GM19239 (cell line): ENCODE results near the gene NTPCR.
A peak's percentile ranks its signal among the peaks of the same experiment; 100 is the strongest.
"Not testable (repeated sequence)": the region's sequence is repeated elsewhere in the genome, so short reads cannot be mapped to it uniquely, and the experiment has no call there.

Experiments used
- DNase-seq: peaks from one replicate; pipeline ENCODE4 v3.0.0; 2011; ENCODE audit warnings: low spot score; ENCODE audit not compliant: insufficient read length
- FAIRE-seq: peaks from 2 replicates; lab custom pipeline; 2011; peaks lifted over from hg19 to GRCh38; lab: Jason Lieb, UNC

NTPCR gene

DNA sequence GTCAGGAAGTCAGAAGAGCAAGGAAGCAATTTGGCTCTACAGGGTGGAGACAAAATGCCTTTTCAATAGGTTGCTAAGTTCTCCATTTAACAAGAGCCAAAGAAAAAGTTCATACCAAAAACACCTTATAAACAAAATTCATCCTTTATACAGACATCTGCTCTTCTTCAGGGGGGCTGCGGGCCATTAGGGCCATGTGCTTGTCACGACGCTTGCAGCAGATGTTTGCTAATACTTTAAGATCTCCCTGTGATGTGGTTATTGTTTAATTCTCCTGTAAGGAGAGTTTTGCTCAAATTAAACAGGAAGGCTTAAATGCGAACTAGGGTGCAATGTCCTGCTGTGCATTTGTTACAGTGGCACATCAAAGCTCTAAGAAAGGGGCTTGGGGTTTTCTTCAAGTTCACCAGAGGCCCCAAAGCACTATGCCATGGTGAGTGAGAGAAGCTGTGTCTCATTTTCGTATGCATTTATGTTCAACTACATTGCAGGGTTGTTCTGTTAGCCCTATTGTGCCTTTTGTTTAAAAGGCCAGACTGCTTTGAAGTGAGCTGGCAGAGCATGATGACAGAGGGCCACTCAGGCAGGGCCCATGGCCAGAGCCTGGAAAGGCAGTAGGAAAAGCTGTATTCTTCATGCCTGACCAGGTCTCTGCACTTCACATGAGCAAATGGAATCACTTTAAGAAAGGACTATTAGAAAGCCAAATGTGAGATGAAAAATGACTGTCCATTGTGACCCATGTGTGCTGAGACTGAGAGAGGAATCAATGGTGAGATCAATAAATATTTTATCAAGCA is 24.8 kb upstream of the NTPCR start:
- DNase-seq (no peak), FAIRE-seq (no peak)

DNA sequence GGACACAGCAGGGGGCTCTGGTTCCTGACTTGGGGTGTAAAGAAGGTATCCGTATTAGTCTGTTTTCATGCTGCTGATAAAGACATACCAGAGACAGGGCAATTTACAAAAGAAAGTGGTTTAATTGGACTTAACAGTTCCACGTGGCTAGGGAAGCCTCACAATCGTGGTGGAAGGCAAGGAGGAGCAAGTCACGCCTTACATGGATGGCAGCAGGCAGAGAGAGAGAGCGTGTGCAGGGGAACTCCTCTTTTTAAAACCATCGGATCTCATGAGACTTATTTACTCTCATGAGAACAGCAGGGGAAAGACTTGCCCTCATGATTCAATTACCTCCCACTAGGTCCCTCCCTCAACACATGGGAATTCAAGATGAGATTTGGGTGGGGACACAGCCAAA is 23.2 kb upstream of the NTPCR start:
- not testable (repeated sequence) for FAIRE-seq, DNase-seq

DNA sequence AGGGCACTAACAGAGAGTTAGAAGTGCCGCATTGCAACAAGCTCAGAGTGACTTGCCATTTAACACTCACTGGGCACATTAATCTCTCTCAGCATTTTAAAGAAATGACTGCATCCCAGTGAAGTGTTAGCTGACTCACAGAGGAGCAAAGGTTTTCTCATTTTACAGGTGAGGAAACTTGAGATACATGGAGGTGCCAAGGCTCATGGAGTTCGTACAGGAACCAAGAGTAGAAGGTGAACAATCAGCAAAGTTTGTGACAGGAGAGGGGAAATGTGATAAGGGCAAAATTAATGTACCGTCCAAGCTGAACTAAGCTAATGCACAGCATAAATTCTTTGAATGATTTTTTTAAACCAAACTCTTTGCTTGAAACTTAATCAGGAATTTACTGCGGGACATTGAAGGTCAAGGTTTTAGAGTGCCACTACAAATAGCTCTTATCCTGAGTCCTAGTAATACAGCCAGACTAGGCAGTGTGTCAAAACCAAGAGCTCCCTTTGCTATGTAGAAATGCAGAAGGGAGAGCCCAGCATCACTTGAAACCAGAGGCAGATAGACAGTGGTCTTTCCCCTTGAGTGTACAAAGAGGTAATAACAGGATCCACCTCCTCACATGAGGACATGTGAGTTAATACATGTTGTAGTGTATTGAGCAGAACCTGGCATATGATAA is 22.4 kb upstream of the NTPCR start:
- FAIRE-seq (no peak), DNase-seq (no peak)

DNA sequence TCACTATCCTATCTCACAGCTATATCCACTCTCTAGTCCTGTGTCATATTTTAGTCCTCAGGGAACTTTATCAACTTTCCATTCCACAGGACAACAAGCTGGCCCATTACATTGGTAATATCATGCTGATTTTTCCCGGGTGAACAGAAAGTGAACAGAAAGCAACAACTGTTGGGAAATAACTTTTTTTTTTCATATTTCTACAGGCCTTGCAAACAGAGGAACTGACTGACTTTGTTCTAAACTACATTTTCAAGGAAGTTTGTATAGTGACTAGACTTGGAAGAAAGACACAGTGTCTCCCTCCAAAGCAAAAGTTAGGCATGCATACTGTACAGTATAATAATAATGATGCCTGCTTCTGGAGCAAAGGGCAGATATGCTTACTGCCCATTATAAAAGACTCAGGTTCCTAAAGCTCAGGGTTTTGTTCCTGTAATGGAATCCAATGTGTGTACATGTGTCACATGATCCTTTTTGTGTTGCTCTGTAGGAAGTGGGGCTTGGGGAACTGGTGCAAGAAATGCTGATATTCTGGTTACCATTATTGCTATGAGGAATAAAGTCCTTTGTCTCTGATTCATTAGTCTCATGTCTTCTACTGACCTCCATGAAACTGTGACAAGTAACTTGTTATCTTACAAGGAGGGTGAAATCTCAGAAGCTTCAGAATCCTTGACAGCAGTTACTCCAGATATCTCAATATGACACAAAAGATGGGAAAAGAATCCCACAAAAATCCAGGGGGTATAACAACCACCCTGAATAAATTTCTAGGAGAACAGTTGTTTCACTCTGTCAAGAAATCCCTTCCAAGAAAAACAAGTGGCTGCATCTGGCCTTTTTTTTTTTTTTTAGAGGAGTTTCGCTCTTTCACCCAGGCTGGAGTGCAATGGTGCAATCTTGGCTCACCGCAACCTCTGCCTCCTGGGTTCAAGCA is 17.7 kb upstream of the NTPCR start:
- FAIRE-seq (no peak), DNase-seq (no peak)

DNA sequence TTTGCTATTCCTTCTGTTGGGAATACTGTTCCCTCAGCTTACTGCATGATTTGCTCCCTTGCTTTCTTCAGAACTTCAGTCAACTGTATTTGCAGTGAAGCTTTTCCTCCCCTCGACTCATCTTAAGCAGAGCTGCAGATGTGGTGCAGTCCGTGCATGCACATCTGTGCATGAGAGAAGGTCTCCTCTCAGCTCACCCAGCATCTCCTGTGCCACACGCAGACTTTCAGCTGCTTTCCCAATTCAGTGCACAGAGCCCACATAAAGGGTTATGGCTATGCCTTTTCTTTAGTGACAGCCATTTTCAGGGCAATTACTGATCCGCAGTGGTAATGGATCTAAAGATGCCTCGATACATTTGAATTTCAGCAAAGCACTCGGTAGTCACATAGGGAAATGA is 13.5 kb upstream of the NTPCR start:
- FAIRE-seq (no peak), DNase-seq (no peak)

DNA sequence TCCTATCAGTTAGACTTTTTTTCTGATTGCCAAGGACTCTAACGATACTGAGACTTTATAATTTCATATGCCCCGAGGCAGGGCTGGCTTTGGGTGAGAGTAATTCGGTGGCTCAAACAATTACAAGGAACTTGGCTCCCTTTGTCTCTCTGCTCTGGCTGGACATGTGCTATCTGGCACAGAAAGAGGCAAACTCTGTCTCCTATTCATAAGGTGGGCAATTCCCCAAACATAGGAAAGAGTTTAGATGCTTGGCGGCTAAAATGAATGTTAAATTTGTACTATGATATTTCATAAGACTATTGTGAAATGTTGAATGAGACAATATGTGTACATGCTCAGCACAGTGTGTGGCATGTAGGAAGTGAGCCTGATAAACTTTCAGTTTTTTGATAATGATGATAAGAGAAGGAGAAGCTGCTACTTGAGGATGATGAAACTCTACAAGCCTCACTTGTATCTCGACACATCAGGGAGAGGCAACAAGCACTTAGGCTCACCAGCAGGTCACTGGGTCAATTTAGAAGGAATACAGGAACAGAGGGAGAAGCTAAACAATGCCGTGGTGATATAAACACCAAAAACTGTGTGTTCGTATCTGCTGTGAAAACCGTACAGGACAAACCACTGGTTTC is 12.6 kb upstream of the NTPCR start:
- DNase-seq (no peak), FAIRE-seq (no peak)

DNA sequence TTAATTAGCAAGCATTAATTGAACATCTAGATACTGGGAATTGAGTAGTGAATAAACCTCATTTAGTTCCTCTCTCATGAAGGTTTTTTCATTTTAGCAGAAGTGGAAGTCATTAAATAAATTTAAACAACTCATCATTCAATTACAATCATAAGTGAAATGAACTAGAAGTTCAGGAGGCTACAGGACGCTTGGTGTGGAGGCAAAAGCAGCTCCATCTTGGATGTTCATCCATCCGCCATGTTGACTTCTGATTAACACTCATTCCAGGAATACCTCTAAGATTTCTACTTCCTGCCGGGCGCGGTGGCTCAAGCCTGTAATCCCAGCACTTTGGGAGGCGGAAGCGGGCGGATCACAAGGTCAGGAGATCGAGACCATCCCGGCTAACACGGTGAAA is 11.5 kb upstream of the NTPCR start:
- no peak for FAIRE-seq

DNA sequence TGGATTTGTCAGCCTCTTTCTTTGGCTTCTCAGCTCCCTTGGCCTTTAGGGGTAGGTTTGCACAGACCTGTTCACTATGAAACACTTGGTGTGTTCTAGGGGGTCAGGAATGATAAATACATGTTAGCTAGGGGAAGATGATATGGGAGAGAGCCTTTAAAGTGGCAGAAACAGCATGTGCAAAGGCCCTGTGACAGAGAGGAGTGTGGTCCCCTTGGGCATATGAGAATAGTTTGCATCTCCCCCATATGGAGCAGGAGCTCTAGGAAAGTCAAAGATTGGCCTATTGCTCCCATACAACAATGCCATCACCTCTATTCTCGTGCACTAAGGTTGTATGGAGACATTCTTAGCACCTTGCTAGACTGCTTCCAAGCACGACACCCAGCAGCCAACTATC is 10.7 kb upstream of the NTPCR start:
- FAIRE-seq (no peak), DNase-seq (no peak)

More for the DNA sequence above, 11.5 kb upstream of the NTPCR start:
- DNase-seq = no peak

DNA sequence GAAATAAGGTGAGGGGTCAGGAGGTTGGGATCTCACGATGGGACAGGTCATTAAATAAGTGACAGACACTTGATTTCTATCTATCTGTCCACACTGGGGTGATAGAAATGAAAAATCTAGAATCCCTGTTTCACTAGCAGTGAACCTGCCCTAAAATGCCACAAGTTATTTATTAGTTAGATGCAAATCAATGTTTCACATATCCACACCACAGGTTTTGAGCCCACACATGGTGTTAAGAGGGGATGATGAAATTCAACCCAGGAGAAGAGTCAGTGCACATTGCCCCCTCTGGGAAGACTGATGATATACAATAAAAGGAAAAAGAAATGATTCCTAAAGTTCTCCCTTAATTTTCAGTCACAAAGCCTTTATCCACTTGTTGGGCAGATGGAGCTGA is 10.1 kb upstream of the NTPCR start:
- FAIRE-seq = peak; percentile 70
- DNase-seq = no peak

DNA sequence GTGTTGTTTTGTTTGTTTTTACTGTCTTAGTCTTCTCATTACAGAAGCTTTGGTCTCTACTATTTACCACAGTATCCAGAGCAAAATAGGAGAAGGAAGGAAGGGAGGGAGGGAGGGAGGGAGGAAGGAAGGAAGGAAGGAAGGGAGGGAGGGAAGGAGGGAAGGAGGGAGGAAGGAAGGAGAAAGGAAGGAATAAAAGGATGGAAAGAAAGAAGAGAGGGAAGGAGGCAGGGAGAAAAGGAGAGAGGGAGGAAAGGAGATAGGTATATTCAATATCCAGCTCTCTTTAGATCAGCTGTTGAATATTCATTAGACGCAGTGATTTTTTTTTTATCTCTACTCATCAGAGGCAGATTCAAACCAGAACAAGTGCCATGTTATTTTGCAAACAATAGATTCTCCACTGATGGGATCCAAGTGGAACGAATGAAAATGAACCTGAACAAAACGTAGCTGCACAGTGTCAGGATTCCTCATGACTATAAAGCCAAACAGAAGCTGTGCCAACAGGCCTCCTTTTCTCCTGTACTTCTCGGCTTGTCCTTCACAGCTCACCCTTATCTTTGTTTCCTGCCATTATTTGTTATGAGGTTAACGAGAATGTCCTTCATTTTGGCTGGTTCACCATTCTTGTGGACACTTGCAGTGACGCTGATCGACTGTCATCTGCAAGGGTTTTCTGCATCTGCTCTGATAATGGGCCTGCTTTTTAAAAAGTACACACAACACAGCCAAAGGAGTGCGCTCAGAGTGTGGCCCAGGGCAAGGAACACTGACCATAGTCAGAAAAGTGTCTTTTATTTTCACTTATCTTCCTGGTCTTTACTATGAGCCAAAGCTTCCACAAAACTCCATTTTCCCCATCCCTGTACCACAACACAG is 7.8 kb upstream of the NTPCR start:
- DNase-seq = no peak
- no peak for FAIRE-seq

DNA sequence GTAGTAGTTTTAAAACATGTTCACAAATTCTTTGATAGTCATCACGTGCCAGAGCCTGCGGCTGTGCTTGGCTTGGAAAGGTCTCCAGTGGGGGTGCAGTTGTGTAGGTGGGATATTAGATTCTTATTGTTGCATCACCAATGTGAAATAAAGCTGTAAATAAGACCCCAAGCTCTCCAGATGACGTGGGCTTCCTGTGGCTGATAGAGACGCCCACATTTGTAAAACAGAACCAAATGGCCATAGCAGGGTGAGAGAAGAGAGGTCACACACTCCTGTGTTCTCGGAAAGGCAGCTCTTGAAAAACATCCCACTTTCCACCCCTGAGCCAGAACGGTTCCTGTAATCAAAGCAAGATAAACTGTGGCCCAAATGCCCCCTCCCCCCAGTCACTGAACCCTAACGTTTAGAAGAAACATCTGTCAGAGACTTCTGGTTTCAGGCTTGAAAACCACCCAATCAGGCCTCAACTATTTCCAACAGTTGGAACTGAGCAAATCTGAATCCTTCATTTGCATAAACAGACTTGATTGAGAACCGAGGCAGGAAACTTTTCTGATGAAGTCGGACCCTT is 6.6 kb upstream of the NTPCR start:
- FAIRE-seq (no peak), DNase-seq (no peak)

DNA sequence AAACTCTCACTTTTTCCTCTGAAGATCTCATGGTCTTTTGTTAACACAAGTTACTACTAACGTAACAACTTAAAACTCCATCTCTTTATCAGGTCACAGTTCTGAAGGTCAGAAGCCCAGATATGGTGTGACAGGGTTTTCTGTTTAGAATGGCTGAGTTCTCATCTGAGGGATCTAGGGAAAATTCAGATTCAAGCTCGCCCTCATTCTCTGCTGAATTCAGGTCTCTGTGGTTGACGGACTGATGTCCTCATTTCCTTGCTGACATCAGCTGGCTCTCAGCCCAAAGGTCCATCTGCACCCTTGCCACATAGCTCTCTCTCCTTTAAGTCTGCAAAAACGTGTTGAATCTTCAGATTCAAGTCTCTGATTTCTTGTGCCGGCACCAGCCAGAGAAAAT is 6.1 kb upstream of the NTPCR start:
- no peak for FAIRE-seq
- DNase-seq = no peak

DNA sequence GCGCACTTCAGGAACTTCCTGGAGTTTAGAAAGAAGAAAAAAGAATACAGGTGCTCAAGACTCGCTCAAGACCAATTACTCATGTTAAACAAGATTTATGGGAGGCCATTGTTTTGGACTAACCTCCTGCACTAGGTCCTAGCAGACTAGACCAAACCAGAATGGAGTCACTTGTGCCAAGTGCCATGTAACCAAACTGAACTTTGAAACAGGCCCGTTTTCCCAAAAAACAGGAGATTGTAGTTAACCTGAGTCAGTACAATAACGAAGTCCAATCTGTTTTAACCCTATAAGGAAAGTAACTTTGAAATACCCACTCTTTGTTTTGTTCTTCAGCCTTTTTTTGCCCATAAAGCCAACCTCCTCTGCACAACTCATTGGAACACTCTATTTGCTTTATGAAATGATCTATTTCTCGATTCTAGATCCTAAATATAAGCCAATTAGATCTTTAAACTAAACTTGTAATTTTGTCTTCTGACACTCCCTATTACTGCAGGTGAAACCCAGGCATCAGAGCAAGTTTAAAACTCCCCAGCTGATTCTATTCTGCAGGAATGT is 695 bp upstream of the NTPCR start:
- FAIRE-seq (no peak), DNase-seq (no peak)

DNA sequence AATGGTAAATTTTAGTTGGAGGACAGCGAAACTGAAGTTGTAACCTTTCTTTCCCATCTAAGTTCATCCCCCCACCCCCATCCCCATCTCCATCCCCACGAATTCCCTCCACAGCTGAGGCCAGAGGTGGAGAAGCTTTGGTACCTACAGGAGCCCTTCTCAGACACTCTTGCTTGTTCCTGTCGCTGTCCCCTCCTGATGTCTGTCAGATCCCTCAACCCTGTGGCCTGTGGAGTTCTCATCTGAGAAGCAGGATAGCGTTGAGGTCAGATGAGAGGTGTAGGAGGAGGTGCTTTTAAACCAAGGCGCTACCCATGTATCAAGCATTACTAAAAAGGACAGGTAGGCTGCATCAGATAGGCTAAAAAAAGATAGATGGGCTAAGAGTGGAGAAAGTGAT is 769 bp downstream of the NTPCR start:
- DNase-seq (no peak), FAIRE-seq (peak; percentile 39)

DNA sequence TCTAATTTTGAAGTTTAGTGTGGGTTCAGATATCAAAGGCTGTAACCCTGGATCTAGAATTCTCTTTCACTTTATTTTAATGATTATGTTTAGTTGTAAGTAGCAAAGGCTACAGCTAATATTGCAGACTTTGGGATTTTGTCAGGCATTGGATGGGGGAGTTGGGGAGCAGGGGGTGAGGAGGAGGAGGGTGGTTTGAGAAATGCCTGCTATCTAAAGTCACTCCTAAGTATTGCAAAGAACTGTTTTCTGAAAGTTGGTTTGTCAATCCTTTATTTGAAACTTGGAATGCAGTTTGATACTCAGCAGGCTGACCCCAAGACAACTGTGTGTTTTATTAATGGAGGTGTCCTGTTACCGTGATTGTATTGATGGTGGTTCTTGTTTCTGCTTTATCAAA is 1.2 kb downstream of the NTPCR start:
- DNase-seq = no peak
- no peak for FAIRE-seq

DNA sequence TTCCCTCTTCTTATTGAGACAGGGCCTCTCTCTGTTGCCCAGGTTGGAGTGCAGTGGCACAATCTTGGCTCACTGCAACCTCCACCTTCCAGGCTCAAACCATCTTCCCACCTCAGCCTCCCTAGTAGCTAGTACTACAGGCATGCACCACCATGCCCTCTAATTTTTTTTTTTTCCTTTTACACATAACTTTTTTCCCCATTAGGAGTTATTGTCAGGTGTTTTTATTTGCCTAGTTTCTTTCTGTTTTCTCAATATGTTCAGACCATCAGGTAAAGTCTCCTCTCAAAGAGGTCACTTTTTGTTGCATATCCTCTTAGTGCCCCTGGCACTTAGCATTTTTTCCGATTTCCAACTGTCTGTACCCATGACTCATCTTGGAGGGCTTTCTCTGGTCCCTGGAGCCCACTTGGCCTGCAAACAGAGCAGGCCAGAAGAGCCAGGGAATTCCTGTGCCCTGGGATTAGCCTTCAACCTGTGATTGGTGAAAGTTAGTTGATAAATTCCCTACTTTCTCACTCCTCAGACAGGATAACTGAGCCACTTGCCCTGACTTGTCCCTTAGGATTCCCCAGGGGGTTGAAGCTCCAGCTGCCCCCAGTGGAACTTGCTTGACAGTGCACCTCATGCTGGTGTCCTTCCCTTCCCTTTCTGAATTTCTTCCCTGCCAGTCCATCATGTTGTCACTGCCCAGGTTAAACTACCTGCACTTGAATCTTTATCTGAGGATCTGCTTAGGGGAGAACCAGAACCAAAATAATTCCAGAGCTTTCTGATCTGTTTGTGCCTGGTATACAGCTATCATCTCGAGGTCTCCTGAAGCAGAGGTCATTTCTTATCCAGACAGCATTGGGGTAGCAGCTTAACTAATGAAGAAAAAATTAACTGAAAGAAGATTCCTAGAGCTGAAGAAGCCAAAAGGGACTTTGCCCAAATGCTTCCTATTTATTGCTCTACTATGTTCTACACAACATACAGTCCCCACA is 2.4 kb downstream of the NTPCR start:
- DNase-seq (peak; percentile 33), FAIRE-seq (peak; percentile 93)

DNA sequence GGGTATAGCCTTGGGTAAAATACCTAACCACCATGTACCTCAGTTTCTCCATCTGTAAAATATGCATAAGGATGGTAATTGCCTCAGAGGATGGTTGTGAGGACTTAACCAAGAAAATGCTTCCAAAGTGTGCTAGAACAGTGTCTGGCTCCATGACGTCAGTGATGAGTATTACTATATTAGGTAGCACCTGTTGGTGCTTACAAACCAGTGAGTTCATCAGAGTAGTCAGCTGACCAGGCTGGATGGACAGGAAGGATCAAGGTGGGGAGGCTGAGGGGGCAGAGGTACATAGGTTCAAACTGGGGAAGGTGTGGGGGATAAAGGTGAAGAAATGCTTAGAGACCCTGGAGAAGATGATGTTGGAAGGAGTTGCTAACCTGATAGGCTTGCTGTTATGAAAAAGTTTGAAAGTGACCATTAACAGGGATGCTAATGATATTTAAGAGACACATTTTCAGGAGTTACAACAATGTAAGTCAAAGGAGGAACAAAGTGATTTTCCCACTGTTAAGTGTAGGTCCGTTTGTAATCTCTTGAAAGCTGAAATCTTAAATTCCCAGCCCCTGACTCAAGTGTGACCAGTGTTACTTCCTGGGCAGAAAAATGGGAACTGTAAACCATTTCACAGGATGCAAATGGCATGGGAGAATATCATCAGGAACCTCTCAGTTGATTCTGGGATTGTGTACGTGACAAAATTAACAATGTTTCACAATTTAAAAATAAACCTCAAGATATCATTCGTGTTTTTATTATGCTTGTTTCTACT is 4.4 kb downstream of the NTPCR start:
- no peak for DNase-seq
- FAIRE-seq = no peak
